HEK293T (cell line): ENCODE results near the gene ZDHHC11.
"Not testable (repeated sequence)": the region's sequence is repeated elsewhere in the genome, so short reads cannot be mapped to it uniquely, and the experiment has no call there.

Experiments used
- CTCF ChIA-PET: fragments of 350-600 bp; formaldehyde crosslinking; extraction: SDS; loops from one replicate; lab custom pipeline; 2021; ENCODE audit warnings: antibody characterized with exemption, inconsistent platforms; lab: Yijun Ruan, JAX
- POLR2A ChIA-PET: fragments of 350-600 bp; formaldehyde crosslinking; extraction: SDS; loops from one replicate; lab custom pipeline; 2020; ENCODE audit warnings: antibody characterized with exemption, inconsistent platforms; lab: Yijun Ruan, JAX
- DNase-seq: peaks from one replicate; pipeline ENCODE4 v3.0.0; 2012; ENCODE audit warnings: mixed read lengths; ENCODE audit errors: extremely low spot score
- ARNT ChIP-seq: fragments of 450-650 bp; IDR thresholded peaks from 2 replicates; pipeline ENCODE4 v1.6.1; 2017; ENCODE audit warnings: mild to moderate bottlenecking
- BHLHE40 ChIP-seq: fragments of 450-650 bp; IDR thresholded peaks from 2 replicates; pipeline ENCODE4 v1.6.1; 2016; ENCODE audit warnings: mild to moderate bottlenecking, moderate library complexity, borderline replicate concordance
- CTBP1 ChIP-seq: fragments of 450-650 bp; IDR thresholded peaks from 2 replicates; pipeline ENCODE4 v1.6.1; 2016; ENCODE audit warnings: borderline replicate concordance
- ELF4 ChIP-seq: fragments of 450-650 bp; IDR thresholded peaks from 2 replicates; pipeline ENCODE4 v1.6.1; 2017; ENCODE audit warnings: antibody characterized with exemption
- FOXA1 ChIP-seq: fragments of 450-650 bp; IDR thresholded peaks from 2 replicates; pipeline ENCODE4 v1.6.1; 2016; ENCODE audit warnings: mild to moderate bottlenecking
- FOXK2 ChIP-seq: fragments of 450-650 bp; IDR thresholded peaks from 2 replicates; pipeline ENCODE4 v1.6.1; 2016; ENCODE audit warnings: mild to moderate bottlenecking
- FOXM1 ChIP-seq: fragments of 450-650 bp; IDR thresholded peaks from 2 replicates; pipeline ENCODE4 v1.6.1; 2017; ENCODE audit warnings: mild to moderate bottlenecking, borderline replicate concordance
- HDGF ChIP-seq: fragments of 450-650 bp; IDR thresholded peaks from 2 replicates; pipeline ENCODE4 v1.6.1; 2017; ENCODE audit warnings: antibody characterized with exemption, borderline replicate concordance
- L3MBTL2 ChIP-seq: fragments of 450-650 bp; conservative IDR thresholded peaks from 2 replicates; pipeline ENCODE4 v1.6.1; 2016; ENCODE audit warnings: mild to moderate bottlenecking
- LEF1 ChIP-seq: fragments of 450-650 bp; IDR thresholded peaks from 2 replicates; pipeline ENCODE4 v1.6.1; 2017; ENCODE audit warnings: mild to moderate bottlenecking, borderline replicate concordance
- NFRKB ChIP-seq: fragments of 450-650 bp; IDR thresholded peaks from 2 replicates; pipeline ENCODE4 v1.6.1; 2016; ENCODE audit warnings: mild to moderate bottlenecking, moderate library complexity
- PKNOX1 ChIP-seq: fragments of 450-650 bp; IDR thresholded peaks from 2 replicates; pipeline ENCODE4 v1.6.1; 2016
- SP1 ChIP-seq: fragments of 450-650 bp; IDR thresholded peaks from 2 replicates; pipeline ENCODE4 v1.6.1; 2017
- SUZ12 ChIP-seq: fragments of 450-650 bp; IDR thresholded peaks from 2 replicates; pipeline ENCODE4 v1.6.1; 2016; ENCODE audit warnings: mild to moderate bottlenecking
- TARDBP ChIP-seq: fragments of 450-650 bp; IDR thresholded peaks from 2 replicates; pipeline ENCODE4 v1.6.1; 2016
- ZNF384 ChIP-seq: fragments of 450-650 bp; IDR thresholded peaks from 2 replicates; pipeline ENCODE4 v1.6.1; 2016

The ZDHHC11 gene

GRCh38 chr5:881551-881935 lies 30.8 kb upstream of the ZDHHC11 start:
- CTCF ChIA-PET, result no interaction called here
- no peak for TF ChIP-seq ELF4
- TF ChIP-seq HDGF, result no peak
- no peak for TF ChIP-seq SP1
- no peak for TF ChIP-seq LEF1
- TF ChIP-seq SUZ12, result no peak
- TF ChIP-seq ARNT, result no peak
- no peak for TF ChIP-seq FOXM1
- no peak for TF ChIP-seq FOXA1
- no peak for TF ChIP-seq PKNOX1
- TF ChIP-seq NFRKB, result no peak
- no peak for TF ChIP-seq BHLHE40
- TF ChIP-seq L3MBTL2, result no peak
- TF ChIP-seq ZNF384, result no peak
- TF ChIP-seq FOXK2, result no peak
- no peak for TF ChIP-seq TARDBP
- DNase-seq, result no peak
- POLR2A ChIA-PET, result interaction anchor here (0.8 kb wide), 1 partner anchor 11 kb away, joined by 4 read pairs; the partner anchor contains the start of genes BRD9 and TRIP13

- TF ChIP-seq SUZ12 (no peak), ELF4 (no peak), FOXM1 (no peak), PKNOX1 (no peak), LEF1 (no peak), NFRKB (no peak), HDGF (no peak), FOXK2 (no peak), SP1 (no peak), CTBP1 (no peak), ARNT (no peak)
- CTCF ChIA-PET, result no interaction called here
- POLR2A ChIA-PET, result interaction anchor here (0.8 kb wide), 2 partner anchors 12 to 19 kb away, joined by 3 to 4 read pairs; partner anchors contain the start of genes BRD9 and TRIP13
- no peak for DNase-seq
Measured at GRCh38 chr5:880816-881550, 30.2 kb upstream of the ZDHHC11 start.

GRCh38 chr5:878677-879076 lies 27.9 kb upstream of the ZDHHC11 start:
- POLR2A ChIA-PET, DNase-seq, CTCF ChIA-PET: not testable (repeated sequence)

- ChIA-PET CTCF (no interaction called here), POLR2A (interaction anchor here (1.3 kb wide), 1 partner anchor 14 kb away, joined by 3 read pairs; the partner anchor contains the start of genes BRD9 and TRIP13)
- no peak for DNase-seq
- no peak for TF ChIP-seq BHLHE40
- TF ChIP-seq LEF1, result no peak
- no peak for TF ChIP-seq PKNOX1
- TF ChIP-seq FOXK2, result no peak
- TF ChIP-seq NFRKB, result no peak
- TF ChIP-seq FOXA1, result no peak
- TF ChIP-seq FOXM1, result no peak
- TF ChIP-seq HDGF, result no peak
- TF ChIP-seq SP1, result no peak
- TF ChIP-seq TARDBP, result no peak
- TF ChIP-seq ZNF384, result no peak
- TF ChIP-seq ARNT, result no peak
- no peak for TF ChIP-seq CTBP1
- TF ChIP-seq SUZ12, result no peak
- TF ChIP-seq ELF4, result no peak
- no peak for TF ChIP-seq L3MBTL2
Measured at GRCh38 chr5:878125-878524, 27.3 kb upstream of the ZDHHC11 start.

GRCh38 chr5:876398-877365 lies 25.9 kb upstream of the ZDHHC11 start:
- POLR2A ChIA-PET, result interaction anchor here (1.3 kb wide), 1 partner anchor 16 kb away, joined by 3 read pairs; the partner anchor contains the start of genes BRD9 and TRIP13
- CTCF ChIA-PET, result no interaction called here
- TF ChIP-seq FOXK2, result no peak
- no peak for DNase-seq

GRCh38 chr5:875931-876330 lies 25.1 kb upstream of the ZDHHC11 start:
- TF ChIP-seq SP1, result no peak
- TF ChIP-seq HDGF, result no peak
- no peak for TF ChIP-seq NFRKB
- no peak for TF ChIP-seq FOXK2
- TF ChIP-seq L3MBTL2, result no peak
- no peak for TF ChIP-seq SUZ12
- TF ChIP-seq BHLHE40, result no peak
- no peak for TF ChIP-seq ELF4
- no peak for TF ChIP-seq ARNT
- no peak for TF ChIP-seq TARDBP
- TF ChIP-seq PKNOX1, result no peak
- TF ChIP-seq LEF1, result no peak
- no peak for TF ChIP-seq ZNF384
- no peak for TF ChIP-seq FOXM1
- TF ChIP-seq CTBP1, result no peak
- no peak for TF ChIP-seq FOXA1
- DNase-seq, result no peak
- CTCF ChIA-PET, result no interaction called here
- POLR2A ChIA-PET, result no interaction called here
